HEK293 (cell line): ENCODE data around the gene FRY.

ENCODE experiments used
- CTCF ChIA-PET: fragments of 350-600 bp; formaldehyde crosslinking; extraction: SDS; loops from one replicate; lab custom pipeline; 2021; ENCODE audit warnings: antibody characterized with exemption; lab: Yijun Ruan, JAX
- POLR2A ChIA-PET: fragments of 300-600 bp; formaldehyde crosslinking; extraction: SDS; loops from one replicate; lab custom pipeline; 2020; ENCODE audit warnings: antibody characterized with exemption, inconsistent platforms; lab: Yijun Ruan, JAX
- H3K27ac ChIP-seq: fragments of 200-500 bp; sonication (Bioruptor generic); 2 replicates; pipeline ENCODE4 v1.5.1; 2014; ENCODE audit warnings: low read depth, low read length, control low read depth, inconsistent platforms; ENCODE audit errors: extremely low read depth
- H3K36me3 ChIP-seq, 2 experiments: fragments of 200-500 bp in 1 of 2; sonication (Bioruptor generic) in 1 of 2; 1 replicate in 1 of 2; 2 replicates in 1 of 2; pipeline ENCODE4 v1.5.1; 2014 to 2017; ENCODE audit warnings: inconsistent platforms in 2 of 2, low read length in 2 of 2; ENCODE audit not compliant: control insufficient read depth in 2 of 2, insufficient read depth in 1 of 2
- H3K4me1 ChIP-seq: fragments of 200-500 bp; sonication (Bioruptor generic); 2 replicates; pipeline ENCODE4 v1.5.1; 2014; ENCODE audit warnings: mild to moderate bottlenecking, low read length, inconsistent platforms; ENCODE audit not compliant: control insufficient read depth, insufficient read depth
- H3K4me3 ChIP-seq: 2 replicates; pipeline ENCODE4 v1.5.1; 2011; ENCODE audit warnings: low read depth, mild to moderate bottlenecking, control low read depth, low read length, moderate library complexity
- H3K9me3 ChIP-seq: fragments of 200-500 bp; sonication (Bioruptor generic); 2 replicates; pipeline ENCODE4 v1.5.1; 2014; ENCODE audit warnings: low read depth, low read length, inconsistent platforms; ENCODE audit not compliant: control insufficient read depth, insufficient read depth
- BCL11A ChIP-seq: fragments of 450-650 bp; formaldehyde crosslinking; IDR thresholded peaks from 2 replicates; pipeline ENCODE4 v1.5.1; 2016; ENCODE audit warnings: low read depth, missing biosample characterization, missing genetic modification characterization
- KLF7 ChIP-seq: fragments of 450-650 bp; formaldehyde crosslinking; IDR thresholded peaks from 2 replicates; pipeline ENCODE4 v1.5.1; 2016; ENCODE audit warnings: missing biosample characterization, missing genetic modification characterization, borderline replicate concordance
- PATZ1 ChIP-seq: fragments of 450-650 bp; formaldehyde crosslinking; IDR thresholded peaks from 2 replicates; pipeline ENCODE4 v1.5.1; 2016; ENCODE audit warnings: missing biosample characterization, missing genetic modification characterization
- YY1 ChIP-seq: fragments of 450-650 bp; formaldehyde crosslinking; IDR thresholded peaks from 2 replicates; pipeline ENCODE4 v1.5.1; 2018; ENCODE audit warnings: missing biosample characterization, missing genetic modification characterization
- ZBTB20 ChIP-seq: fragments of 450-650 bp; formaldehyde crosslinking; IDR thresholded peaks from 2 replicates; pipeline ENCODE4 v1.5.1; 2016; ENCODE audit warnings: missing biosample characterization, missing genetic modification characterization
- ZBTB7A ChIP-seq: fragments of 450-650 bp; formaldehyde crosslinking; IDR thresholded peaks from 2 replicates; pipeline ENCODE4 v1.5.1; 2016; ENCODE audit warnings: low read depth, missing biosample characterization, missing genetic modification characterization
- ZNF10 ChIP-seq: fragments of 450-650 bp; formaldehyde crosslinking; IDR thresholded peaks from 2 replicates; pipeline ENCODE4 v1.5.1; 2017; ENCODE audit warnings: missing biosample characterization, missing genetic modification characterization
- ZNF214 ChIP-seq: fragments of 450-650 bp; formaldehyde crosslinking; IDR thresholded peaks from 2 replicates; pipeline ENCODE4 v1.5.1; 2017; ENCODE audit warnings: missing biosample characterization, mild to moderate bottlenecking, missing genetic modification characterization, borderline replicate concordance
- ZNF23 ChIP-seq: fragments of 450-650 bp; formaldehyde crosslinking; IDR thresholded peaks from 2 replicates; pipeline ENCODE4 v1.5.1; 2016; ENCODE audit warnings: missing biosample characterization, missing genetic modification characterization, borderline replicate concordance
- ZNF341 ChIP-seq: fragments of 450-650 bp; formaldehyde crosslinking; IDR thresholded peaks from 2 replicates; pipeline ENCODE4; 2016; ENCODE audit warnings: low read depth, missing biosample characterization, missing genetic modification characterization
- ZNF555 ChIP-seq: fragments of 450-650 bp; formaldehyde crosslinking; conservative IDR thresholded peaks from 2 replicates; pipeline ENCODE4 v1.5.1; 2017; ENCODE audit warnings: missing biosample characterization, mild to moderate bottlenecking, missing genetic modification characterization, inconsistent platforms
- ZNF558 ChIP-seq: fragments of 450-650 bp; formaldehyde crosslinking; IDR thresholded peaks from 2 replicates; pipeline ENCODE4 v1.5.1; 2016; ENCODE audit warnings: missing biosample characterization, missing genetic modification characterization
- ZNF560 ChIP-seq: fragments of 450-650 bp; formaldehyde crosslinking; IDR thresholded peaks from 2 replicates; pipeline ENCODE4 v1.5.1; 2017; ENCODE audit warnings: missing biosample characterization, missing genetic modification characterization, borderline replicate concordance
- ZNF596 ChIP-seq: fragments of 450-650 bp; IDR thresholded peaks from 2 replicates; pipeline ENCODE4 v1.5.0; 2018; ENCODE audit warnings: missing biosample characterization, mild to moderate bottlenecking, missing genetic modification characterization, moderate library complexity
- ZNF704 ChIP-seq: fragments of 450-650 bp; formaldehyde crosslinking; IDR thresholded peaks from 2 replicates; pipeline ENCODE4 v1.5.1; 2016; ENCODE audit warnings: missing biosample characterization, missing genetic modification characterization
- TF ChIP-seq, protein P1 (sequence below): fragments of 450-650 bp; formaldehyde crosslinking; IDR thresholded peaks from 2 replicates; pipeline ENCODE4 v1.5.1; 2016; ENCODE audit warnings: missing biosample characterization, missing genetic modification characterization
- TF ChIP-seq, protein P2 (sequence below): fragments of 450-650 bp; formaldehyde crosslinking; IDR thresholded peaks from 2 replicates; pipeline ENCODE4 v1.5.1; 2017; ENCODE audit warnings: missing biosample characterization, missing genetic modification characterization
- TF ChIP-seq, protein P3 (sequence below): fragments of 450-650 bp; formaldehyde crosslinking; IDR thresholded peaks from 2 replicates; pipeline ENCODE4 v1.5.1; 2017; ENCODE audit warnings: missing biosample characterization, missing genetic modification characterization
- TF ChIP-seq, protein P4 (sequence below): fragments of 450-650 bp; formaldehyde crosslinking; conservative IDR thresholded peaks from 2 replicates; pipeline ENCODE4 v1.5.1; 2016; ENCODE audit warnings: low read depth, missing biosample characterization, missing genetic modification characterization

Gene FRY

GRCh38 chr13:32039528-32039927, 8.0 kb downstream of the FRY start:
- CTCF ChIA-PET = no interaction called here
- POLR2A ChIA-PET = no interaction called here

GRCh38 chr13:32040052-32040642, 8.6 kb downstream of the FRY start:
- POLR2A ChIA-PET = no interaction called here
- Histone ChIP-seq H3K36me3 (no peaks in the 10 kb centered on the region), H3K4me1 (peaks cover 4% of the 10 kb centered on the region; the same call in 1 of the 2 replicates), H3K4me3 (no peak overlapping the region)
- TF ChIP-seq, protein P1, sequence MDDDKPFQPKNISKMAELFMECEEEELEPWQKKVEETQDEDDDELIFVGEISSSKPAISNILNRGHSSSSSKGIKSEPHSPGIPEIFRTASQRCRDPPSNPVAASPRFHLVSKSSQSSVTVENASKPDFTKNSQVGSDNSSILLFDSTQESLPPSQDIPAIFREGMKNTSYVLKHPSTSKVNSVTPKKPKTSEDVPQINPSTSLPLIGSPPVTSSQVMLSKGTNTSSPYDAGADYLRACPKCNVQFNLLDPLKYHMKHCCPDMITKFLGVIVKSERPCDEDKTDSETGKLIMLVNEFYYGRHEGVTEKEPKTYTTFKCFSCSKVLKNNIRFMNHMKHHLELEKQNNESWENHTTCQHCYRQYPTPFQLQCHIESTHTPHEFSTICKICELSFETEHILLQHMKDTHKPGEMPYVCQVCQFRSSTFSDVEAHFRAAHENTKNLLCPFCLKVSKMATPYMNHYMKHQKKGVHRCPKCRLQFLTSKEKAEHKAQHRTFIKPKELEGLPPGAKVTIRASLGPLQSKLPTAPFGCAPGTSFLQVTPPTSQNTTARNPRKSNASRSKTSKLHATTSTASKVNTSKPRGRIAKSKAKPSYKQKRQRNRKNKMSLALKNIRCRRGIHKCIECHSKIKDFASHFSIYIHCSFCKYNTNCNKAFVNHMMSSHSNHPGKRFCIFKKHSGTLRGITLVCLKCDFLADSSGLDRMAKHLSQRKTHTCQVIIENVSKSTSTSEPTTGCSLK = no peak
- no peak for TF ChIP-seq ZNF10
- TF ChIP-seq ZNF214 (tag by site-specific recombination) = no peak
- no peak for TF ChIP-seq PATZ1 (tag by site-specific recombination)
- TF ChIP-seq ZNF704 (tag by site-specific recombination) = no peak
- TF ChIP-seq KLF7 (tag by site-specific recombination) = no peak
- TF ChIP-seq ZNF596 (tag by site-specific recombination) = no peak
- TF ChIP-seq ZNF341 (tag by site-specific recombination) = no peak
- no peak for TF ChIP-seq BCL11A (tag by site-specific recombination)
- no peak for TF ChIP-seq ZNF23 (tag by site-specific recombination)
- no peak for TF ChIP-seq ZBTB7A (tag by site-specific recombination)
- TF ChIP-seq, protein P2, sequence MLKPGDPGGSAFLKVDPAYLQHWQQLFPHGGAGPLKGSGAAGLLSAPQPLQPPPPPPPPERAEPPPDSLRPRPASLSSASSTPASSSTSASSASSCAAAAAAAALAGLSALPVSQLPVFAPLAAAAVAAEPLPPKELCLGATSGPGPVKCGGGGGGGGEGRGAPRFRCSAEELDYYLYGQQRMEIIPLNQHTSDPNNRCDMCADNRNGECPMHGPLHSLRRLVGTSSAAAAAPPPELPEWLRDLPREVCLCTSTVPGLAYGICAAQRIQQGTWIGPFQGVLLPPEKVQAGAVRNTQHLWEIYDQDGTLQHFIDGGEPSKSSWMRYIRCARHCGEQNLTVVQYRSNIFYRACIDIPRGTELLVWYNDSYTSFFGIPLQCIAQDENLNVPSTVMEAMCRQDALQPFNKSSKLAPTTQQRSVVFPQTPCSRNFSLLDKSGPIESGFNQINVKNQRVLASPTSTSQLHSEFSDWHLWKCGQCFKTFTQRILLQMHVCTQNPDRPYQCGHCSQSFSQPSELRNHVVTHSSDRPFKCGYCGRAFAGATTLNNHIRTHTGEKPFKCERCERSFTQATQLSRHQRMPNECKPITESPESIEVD (tag by site-specific recombination) = no peak
- no peak for TF ChIP-seq ZNF558 (tag by site-specific recombination)
- TF ChIP-seq, all 188 proteins: peak for 0
- CTCF ChIA-PET = no interaction called here
- no peaks in the 10 kb centered on the region for H3K9me3 ChIP-seq
- H3K27ac ChIP-seq = no peak overlapping the region

More at GRCh38 chr13:32039528-32039927, 8.0 kb downstream of the FRY start:
- Histone ChIP-seq H3K4me3 (no peak overlapping the region), H3K4me1 (peaks cover 4% of the 10 kb centered on the region; the same call in 1 of the 2 replicates), H3K9me3 (no peaks in the 10 kb centered on the region)
- TF ChIP-seq ZNF555 (tag by site-specific recombination) = no peak
- TF ChIP-seq ZBTB20 = no peak
- no peak for TF ChIP-seq YY1 (tag by site-specific recombination)
- TF ChIP-seq, protein P3, sequence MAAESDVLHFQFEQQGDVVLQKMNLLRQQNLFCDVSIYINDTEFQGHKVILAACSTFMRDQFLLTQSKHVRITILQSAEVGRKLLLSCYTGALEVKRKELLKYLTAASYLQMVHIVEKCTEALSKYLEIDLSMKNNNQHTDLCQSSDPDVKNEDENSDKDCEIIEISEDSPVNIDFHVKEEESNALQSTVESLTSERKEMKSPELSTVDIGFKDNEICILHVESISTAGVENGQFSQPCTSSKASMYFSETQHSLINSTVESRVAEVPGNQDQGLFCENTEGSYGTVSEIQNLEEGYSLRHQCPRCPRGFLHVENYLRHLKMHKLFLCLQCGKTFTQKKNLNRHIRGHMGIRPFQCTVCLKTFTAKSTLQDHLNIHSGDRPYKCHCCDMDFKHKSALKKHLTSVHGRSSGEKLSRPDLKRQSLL (tag by site-specific recombination) = no peak
- TF ChIP-seq, protein P4, sequence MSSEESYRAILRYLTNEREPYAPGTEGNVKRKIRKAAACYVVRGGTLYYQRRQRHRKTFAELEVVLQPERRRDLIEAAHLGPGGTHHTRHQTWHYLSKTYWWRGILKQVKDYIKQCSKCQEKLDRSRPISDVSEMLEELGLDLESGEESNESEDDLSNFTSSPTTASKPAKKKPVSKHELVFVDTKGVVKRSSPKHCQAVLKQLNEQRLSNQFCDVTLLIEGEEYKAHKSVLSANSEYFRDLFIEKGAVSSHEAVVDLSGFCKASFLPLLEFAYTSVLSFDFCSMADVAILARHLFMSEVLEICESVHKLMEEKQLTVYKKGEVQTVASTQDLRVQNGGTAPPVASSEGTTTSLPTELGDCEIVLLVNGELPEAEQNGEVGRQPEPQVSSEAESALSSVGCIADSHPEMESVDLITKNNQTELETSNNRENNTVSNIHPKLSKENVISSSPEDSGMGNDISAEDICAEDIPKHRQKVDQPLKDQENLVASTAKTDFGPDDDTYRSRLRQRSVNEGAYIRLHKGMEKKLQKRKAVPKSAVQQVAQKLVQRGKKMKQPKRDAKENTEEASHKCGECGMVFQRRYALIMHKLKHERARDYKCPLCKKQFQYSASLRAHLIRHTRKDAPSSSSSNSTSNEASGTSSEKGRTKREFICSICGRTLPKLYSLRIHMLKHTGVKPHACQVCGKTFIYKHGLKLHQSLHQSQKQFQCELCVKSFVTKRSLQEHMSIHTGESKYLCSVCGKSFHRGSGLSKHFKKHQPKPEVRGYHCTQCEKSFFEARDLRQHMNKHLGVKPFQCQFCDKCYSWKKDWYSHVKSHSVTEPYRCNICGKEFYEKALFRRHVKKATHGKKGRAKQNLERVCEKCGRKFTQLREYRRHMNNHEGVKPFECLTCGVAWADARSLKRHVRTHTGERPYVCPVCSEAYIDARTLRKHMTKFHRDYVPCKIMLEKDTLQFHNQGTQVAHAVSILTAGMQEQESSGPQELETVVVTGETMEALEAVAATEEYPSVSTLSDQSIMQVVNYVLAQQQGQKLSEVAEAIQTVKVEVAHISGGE (tag by site-specific recombination) = no peak
- TF ChIP-seq ZNF560 = no peak
- TF ChIP-seq, all 188 proteins: peak for 0
- no peak overlapping the region for H3K27ac ChIP-seq
- H3K36me3 ChIP-seq = no peaks in the 10 kb centered on the region
